ENCODE measurements around the gene LHX4.
A peak's percentile ranks its signal among the peaks of the same experiment; 100 is the strongest.

Gene LHX4

DNA sequence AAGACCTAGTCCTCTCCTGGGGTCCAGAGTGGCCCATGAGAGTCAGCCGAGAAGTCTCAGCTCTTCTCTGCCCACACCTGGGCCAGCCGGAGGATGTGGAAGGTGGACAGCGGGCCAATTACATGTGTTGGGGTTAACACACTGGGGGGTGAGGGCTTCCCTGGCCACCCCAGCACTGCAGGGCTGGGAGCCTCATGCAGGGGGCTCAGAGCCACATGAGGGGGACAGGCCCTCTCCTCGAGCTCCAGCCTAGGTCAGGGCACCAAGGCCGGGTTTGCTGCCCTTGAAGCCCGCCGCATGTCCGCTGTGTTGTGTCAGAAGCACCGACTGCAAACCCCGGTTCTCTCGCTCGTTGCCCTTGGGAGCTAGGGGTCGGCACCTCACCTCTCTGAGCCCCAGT is 30.5 kb downstream of the LHX4 start:
- DNase-seq, result no peak

DNA sequence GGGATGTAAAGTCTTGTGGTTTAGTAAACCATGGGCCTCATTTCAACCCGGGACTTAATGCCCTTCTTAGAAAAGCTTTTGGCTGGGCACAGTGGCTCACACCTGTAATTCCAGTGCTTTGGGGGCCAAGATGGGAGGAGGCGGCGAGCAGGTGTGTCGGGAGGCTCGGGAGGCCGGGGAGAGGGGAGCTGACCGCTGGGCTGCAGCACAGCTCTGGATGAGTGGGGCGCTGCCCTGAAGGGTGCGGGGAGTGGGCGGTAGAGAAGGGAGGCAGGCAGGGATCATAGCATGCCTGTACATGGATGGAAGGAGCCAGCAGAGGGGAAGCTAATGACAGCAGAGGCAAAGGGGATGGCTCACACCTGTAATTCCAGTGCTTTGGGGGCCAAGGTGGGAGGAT is 31.0 kb downstream of the LHX4 start:
- DNase-seq, result no peak

DNA sequence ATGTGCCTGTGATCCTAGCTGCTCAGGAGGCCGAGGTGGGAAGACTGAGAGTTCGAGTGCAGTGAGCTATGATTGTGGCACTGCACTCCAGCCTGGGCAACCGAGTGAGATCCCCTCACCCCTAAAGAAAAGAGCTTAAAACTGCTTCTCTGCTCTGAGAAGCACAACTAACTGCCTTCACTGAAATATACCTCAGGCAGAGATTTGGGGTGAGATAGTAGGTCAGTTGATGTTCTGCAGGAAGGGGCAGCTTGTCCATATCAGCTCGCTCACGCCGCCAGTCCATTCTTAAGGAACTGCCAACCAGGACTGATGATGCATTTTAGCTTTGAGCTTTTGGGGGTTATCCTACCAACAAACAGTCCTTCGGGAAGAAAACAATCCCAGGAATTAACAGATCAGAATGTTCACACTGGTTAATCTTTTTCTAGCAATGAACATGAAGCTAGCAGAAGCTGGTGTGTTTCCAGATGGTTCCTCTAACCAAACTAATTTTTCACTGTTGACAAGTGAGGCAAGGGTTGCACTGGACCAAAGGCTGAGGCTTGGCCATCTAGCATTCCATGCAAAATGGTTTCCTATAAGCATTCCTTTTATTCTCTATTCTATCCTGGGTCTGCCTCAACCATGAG is 31.6 kb downstream of the LHX4 start:
- DNase-seq, result no peak

DNA sequence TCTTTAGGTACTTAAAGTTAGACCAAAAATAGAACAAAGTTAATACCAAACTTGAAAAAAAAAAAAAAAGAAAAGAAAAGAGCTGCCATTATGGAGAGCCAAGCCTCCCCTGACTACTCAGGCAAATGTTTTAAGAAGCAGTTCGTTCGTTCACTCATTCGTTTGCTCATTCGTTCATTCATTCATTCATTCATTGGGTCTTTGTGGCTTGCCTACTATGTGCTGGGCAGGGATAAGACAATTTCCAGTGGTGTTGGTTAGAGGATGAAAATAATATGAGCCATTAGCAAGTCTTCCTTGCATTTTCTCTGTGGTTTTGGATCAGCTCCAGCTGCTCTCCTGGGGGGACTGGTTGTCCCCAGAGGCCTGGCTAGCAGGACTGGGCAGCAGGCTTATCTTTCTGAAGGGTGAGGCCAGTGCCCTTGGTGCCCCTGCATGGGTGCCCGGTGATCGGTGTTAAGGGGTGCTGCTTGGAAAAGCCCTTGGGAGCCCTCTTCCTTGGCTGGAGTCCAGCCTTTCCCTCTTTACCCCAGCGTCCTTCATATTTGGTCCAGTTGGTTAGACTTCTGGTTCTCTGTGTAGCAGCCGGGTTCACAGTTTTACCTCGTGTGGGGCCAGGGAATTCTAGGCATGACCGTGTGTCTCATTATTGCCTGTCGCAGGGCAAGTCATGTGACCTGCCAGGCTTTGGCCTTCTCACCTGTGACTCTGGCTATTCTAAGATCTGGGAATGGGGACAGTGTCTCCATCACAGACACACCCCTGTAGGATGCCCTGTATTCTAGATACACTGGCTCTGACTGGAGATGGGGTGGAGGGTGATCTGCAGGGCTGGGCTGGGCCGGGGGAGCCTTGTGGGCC is 32.8 kb downstream of the LHX4 start:
- no peak for DNase-seq

DNA sequence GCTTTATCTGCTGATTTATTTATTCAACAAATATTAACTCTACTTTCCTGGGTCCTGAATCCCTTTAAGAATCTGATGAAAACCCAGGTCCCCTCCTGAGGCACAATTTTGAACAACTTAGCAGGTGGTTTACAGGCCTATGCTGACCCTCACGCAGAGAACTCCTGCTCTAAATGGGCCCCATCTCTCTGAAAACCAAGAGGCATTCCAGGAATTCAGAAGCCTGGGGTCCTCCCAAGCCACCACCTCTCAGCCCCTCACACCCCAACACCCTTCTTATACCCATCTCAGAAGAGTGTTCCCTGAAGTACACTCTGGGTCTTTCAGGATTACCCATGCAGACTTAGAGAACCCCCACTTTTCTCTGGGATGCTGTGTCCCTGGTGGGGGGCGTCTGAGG is 34.5 kb downstream of the LHX4 start:
- no peak for DNase-seq

DNA sequence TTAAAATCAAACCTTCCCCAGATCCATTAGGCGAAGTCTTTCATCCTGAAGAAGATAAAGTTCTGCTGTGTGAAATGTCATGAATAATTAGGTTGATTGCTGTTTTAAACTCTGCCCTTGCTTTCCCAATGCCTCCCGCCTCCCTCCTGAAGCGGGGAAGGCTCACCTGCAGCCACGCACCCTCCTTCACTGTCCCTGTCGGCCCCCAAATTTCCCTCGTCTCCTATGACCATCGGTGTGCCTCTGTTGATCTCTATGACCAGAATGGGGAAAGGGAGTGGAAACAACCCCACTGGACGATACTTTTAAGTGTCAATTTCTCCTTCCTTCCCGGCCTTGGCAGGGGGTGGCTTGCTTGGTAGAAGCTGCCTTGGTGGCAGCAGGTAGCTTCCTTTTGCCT is 35.1 kb downstream of the LHX4 start:
- no peak for DNase-seq

DNA sequence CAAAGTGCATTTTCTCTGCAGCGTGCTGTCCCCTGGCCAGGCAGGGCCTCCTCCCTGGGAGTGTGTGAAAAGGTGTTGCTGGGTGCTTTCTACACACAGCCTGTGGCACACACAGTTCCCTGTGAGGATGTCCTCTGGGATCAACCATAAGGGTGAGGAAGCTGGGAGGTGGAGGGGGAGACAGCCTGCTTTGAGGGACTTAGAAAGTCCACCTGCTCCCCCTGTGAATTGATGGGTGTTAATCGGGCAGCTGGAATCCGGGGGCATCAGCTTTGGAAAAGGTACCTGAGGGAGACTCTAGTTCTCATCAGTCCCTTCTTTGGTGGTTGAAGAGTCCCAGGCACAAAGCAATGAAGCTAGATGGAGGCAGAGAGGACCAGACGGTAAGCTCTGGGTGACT is 35.8 kb downstream of the LHX4 start:
- no peak for DNase-seq

DNA sequence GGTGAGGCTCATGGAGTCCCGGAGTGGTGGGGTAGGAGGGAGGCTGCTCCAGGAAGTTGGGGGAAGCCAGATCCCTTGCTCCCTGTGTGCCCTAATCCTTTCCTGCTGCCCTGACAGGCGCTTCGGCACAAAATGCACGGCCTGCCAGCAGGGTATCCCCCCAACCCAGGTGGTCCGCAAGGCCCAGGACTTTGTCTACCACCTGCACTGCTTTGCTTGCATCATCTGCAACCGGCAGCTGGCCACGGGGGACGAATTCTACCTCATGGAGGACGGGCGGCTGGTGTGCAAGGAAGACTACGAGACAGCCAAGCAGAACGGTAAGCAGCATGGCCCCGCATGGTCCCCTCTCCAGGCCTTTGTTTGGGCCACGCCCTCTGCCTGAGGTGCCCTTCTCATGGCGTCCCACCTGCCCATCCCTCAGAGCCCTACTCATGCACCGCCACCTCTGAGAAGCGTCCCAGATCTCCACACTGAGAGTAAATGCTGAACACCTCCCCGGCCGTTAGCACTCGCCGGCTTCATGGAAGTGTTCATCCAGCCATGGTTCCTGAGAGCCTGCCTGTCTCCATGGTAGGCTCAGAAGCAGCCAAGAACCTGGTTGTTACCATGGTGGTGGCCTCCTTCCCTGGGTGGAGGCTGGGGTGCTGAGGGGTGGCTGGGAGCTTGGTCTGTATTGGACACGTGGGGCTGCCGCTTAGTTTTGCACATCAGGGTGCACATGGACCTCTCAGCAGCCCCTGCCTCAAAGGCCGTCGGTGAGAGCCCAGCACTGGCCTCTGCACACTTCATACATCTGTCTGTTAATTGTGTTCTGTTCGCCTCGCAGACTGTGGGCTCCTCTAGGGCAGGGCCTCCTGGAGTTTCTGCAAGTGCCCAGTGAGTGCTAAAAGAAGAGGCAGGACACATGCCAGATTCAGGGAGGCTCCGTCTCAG is 36.5 kb downstream of the LHX4 start:
- DNase-seq, result no peak

DNA sequence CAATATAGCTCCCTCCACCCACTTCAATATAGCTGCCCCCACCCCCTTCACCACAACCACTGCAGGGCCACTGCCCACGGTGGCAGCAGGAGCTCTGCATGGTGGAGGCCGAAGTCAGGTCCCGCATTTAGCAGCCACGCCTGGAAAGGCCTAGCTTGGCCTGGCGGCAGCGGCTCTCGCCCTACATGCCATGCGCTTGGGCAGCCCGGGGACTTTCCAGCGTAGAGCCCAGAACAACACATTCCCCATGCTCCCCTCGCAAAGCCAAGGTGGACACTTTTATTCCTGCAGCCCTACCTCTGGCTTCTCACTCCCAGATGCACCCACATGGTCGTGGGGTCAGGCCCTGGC is 37.1 kb downstream of the LHX4 start:
- no peak for DNase-seq

DNA sequence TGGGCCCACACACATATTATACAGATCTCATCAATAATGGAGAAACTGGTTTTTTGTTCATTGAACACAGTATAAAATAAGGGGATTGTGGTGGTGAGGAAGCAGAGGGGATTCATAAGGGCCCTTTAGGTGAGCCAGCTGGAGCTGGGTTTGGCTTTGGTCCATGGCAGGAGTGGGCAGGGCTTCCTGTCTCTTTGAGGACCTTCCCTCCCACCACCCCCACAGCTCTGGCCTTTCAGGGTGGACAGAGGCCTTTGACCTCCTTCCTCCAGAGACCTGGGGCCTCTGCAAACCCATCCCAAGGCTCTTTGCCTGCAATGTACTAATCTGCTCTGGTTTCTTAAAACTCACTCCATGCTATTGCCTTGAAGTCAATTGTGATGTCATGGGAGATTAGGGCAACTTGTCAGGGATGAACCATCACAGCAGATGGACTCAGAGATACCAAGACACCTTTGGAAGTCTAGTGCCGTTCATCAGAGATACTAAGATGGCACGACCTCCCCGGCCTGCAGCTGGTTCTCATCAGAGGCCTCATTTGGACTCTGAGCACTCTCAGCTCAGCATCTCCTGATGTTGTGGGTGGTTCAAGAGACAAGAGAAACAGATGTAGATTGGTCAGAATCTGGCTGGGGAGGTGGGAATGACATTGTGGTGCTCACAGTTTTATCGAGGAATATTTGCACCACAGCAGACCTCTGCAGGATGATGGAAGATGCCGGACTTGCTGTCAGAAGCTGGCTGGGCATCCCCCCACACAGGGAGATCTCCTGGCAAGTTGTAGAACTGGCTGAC is 37.9 kb downstream of the LHX4 start:
- no peak for DNase-seq

DNA sequence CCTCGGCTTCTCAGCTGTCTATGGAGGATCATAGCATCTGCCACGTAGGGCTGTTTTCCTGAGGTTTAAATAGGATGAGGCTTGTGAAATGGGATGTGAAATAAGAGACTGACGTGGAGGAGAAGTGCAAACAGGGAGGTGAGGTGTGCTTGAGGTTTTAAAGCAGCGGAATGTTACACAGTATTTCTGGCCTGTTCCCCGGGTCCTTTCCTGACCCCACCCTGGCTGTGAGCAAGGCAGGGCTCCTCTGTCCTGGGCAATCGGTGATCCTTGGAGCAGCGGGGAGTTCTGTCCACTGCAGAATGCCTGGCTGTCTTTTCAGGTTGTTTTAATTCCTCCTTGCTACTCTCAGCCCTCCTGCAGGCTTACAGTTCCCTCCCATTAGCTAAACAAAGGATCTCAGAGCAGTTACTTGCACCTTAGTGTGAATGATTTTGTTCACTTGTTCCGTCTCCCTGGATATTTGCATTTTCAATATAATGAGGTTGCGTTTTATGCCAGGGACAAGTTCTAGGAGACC is 38.6 kb downstream of the LHX4 start:
- no peak for DNase-seq

DNA sequence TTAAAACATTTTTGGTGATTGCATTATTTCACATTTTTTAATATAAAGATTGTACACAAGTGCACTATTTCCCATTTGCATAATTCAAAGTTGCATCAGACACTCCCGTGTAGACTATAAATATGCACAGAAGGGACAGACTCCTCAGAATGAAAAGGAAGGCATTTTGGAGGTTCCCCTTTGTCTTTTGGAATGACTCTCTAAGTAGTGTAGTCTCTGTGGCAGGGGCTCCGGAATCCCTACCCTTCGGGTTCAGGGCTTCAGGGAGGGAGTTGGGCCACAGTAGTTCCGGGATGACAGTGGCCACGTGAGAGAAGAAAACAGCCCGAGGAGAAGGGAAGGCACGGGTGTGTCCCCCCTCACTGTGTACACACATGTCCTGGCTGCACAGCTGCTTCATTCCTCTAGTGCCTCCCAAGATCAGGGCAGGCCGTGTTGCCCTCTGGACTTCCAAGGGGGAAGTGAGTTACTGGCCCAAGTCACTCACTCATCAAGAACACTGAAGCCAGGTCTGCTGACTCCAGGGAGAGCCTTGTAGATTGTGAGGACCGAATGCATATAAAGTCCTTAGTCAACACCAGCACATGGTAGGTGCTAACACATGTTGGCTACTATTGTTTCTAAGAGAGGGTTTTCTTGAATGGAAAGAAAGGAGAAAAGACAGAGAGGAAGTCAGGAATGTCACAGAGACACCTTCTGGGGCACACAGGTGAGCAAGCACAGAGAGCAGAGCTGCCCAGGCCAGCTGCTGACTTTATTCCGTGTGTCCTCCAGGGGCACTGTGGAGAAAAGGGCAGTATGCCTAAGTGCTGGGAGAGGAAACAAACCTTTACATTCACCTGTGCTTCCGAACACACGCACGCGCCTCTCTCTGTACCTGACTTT is 39.8 kb downstream of the LHX4 start:
- peak; percentile 55 for DNase-seq

DNA sequence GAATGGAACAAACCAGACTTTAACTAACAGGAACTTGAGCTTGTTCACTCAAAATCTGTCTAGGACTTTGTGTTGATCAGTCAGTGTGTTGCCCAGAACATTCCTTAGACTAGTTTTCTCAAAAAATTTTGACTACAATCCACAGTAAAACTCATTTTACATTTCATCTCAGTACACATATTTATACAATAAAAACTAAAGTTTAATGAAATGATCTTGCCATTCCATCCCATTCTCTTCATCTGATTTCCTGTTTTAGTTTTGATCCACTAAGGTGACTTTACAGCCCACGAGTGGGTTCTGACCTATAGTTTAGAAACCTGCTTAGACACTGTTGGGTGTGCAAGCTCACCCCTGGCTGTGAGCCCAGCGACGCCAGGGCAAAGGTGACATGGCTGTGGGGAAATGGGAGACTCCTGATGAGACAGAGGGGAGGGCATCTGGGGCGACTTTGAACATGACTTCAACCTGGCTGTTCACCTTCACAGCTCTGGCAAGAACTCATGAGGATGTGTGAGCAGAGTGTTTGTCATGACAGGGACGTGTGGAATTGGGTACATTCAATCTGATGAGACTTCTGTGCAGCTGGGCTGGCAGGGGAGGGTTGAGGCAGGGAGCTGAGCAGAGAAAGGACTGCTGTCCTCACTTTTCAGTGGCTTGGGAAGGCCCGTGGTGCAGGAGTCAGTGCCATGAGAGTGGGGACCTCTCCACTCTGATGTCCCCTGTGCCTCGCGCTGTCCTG is 40.6 kb downstream of the LHX4 start:
- DNase-seq, result no peak

DNA sequence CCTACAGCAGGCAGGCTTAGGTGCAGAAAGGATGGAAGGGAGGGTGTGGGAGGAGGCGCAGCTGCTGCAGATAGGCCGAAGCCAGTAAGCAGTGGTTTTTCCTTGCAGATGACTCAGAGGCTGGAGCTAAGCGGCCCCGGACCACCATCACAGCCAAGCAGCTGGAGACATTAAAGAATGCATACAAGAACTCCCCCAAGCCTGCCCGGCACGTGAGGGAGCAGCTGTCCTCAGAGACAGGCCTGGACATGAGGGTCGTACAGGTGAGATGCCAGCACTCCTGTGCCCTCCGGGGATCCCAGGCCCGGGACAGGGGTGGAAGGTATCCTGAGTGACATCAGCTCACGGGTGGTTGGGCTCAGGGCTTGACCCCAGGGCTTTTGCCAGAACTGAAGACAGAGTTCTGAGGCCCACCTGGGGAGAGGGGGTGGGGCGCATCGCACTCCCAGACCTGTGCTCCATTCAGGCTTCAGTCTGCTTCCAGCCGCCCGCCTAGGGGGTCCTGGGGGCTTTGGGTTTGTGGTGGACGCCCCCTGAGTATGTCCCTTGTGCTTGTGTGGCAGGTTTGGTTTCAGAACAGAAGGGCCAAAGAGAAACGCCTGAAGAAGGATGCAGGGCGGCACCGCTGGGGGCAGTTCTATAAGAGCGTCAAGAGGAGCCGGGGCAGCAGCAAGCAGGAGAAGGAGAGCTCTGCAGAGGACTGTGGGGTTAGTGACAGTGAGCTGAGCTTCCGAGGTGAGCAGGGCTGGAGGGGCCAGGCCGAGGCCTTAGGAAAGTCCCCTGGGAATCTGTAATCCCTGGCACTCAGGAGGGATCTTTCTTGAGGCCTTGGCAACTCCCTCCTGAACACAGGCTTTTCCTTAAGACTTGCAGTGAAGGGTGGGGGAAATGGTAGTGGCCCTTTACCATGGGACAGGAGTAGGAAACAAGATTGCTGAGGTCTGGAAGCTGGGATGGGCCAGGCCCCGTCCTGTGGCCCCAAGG is 41.5 kb downstream of the LHX4 start:
- no peak for DNase-seq

DNA sequence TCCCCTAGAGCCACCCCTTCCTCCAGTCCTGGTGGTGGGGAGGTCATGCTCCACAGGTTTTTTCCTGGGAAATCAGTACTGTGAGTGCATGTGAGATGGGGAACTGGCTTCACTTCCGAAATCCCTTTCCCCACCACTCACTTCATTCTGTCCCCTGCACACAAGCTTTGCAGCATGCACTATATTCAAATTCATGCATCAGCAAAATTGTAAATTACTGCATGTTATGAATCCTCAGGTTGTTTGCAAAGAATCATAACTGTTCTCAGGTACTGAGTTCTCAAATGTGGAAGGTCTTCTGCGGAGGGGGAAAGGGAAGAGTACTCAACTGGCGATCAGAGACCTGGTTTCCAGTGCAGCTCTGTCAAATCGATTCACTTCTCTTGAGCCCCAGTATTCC is 42.3 kb downstream of the LHX4 start:
- no peak for DNase-seq

DNA sequence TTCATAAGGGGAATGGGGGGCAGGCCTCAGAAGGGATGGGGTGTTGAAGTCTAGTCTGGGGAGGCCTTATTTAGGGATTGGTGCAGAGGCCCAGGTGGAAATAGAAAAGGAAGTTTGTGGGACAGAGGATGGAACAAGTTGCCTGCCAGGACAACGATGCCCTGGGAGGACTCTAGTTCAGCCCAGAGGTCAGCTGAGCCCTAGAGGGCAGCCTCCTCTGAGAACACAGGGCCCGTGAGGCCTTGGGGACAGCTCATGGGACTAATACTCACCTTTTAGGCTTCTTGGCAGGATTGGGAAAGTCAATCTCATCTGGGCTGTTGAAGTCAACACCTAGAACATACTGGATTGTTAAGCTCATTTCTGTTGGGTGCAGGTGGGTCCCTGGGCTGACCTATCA is 43.0 kb downstream of the LHX4 start:
- no peak for DNase-seq

DNA sequence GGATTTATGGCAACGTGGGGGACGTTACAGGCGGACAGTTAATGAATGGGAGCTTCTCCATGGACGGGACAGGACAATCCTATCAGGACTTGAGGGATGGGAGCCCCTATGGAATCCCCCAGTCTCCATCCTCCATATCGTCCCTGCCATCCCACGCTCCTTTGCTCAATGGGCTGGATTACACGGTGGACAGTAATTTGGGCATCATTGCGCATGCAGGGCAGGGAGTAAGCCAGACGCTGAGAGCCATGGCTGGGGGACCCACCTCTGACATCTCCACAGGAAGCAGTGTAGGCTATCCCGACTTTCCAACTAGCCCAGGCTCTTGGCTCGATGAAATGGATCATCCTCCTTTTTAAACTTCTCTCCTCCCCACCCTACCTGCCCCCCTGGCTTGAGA is 44.2 kb downstream of the LHX4 start:
- DNase-seq, result no peak

DNA sequence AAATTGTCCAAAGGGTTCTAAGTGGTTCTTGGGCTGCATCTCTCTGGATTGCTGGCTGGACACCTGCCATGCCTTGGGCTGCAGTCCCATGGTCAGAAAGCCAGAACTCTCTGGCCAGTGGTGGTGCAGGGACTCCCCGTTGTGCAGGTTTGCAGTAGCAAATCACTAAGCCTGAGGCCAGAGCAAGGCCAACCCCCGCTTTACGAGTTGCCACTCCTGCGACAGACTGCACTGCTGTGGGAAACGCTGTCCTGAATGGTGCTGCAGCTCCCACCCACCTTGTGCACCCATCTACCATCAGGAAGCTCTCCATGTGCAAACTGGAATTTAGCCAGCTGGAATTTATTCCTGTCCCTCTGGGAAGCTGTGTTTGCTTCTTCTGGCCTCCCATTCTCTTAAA is 45.7 kb downstream of the LHX4 start:
- DNase-seq, result no peak

DNA sequence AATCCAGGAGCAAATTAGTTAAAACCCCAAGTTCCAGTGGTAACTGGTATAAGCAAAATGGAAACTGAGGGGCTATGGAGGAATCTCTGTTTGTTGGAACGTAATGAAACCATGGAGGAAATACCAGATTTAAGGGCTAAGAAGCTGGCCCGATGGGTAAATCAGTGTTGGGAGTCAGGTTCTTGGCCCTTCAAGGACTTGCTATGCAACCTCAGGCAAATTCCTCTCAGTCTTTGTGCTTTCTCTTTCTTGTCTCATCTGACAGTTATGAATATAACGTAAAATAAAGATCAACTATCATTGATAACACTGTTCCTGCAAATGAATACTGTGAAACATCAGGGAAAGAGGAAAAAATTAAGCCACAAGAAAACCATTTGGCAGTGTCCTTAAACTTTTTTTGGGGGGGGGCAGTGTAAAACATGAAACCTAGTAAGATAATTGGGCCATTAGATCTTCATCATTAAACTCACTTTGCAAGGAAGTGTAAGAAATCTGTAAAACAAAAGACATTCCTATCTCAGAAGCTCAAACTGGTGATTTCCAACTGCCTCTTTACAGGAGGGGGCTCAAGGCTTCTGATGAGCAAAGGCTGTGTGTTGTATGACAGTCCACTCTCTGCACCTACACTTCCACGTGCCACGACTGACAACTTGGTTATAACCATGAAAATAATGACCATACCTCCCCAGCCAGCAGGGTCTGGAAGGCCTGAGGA is 47.6 kb downstream of the LHX4 start:
- no peak for DNase-seq

Data from suppressor macrophage treated with lipopolysaccharide for 4 hours (primary cell).